GM13977 (cell line): Measurements from ENCODE around the gene RNU5D-1.
A peak's percentile ranks its signal among the peaks of the same experiment; 100 is the strongest.

Experiments
- DNase-seq: peaks from one replicate; pipeline ENCODE4 v3.0.0; 2012; ENCODE audit warnings: low spot score
- in situ Hi-C: fragments of 300-500 bp; cut with MboI; formaldehyde crosslinking; loops from one replicate; pipeline ENCODE4 v1.12.0; 2022; ENCODE audit warnings: low sequenced_read_pairs, low pct_unique_long_range_greater_than_20kb, mixed read lengths, inconsistent platforms; ENCODE audit not compliant: unreplicated experiment
- TF ChIP-seq, protein P1 (sequence below): IDR thresholded peaks from 2 replicates; pipeline ENCODE4 v1.5.1; 2012; ENCODE audit warnings: mild to moderate bottlenecking, control low read depth; ENCODE audit not compliant: insufficient read depth; ENCODE audit errors: extremely low read depth, missing control alignments

The RNU5D-1 gene

DNA sequence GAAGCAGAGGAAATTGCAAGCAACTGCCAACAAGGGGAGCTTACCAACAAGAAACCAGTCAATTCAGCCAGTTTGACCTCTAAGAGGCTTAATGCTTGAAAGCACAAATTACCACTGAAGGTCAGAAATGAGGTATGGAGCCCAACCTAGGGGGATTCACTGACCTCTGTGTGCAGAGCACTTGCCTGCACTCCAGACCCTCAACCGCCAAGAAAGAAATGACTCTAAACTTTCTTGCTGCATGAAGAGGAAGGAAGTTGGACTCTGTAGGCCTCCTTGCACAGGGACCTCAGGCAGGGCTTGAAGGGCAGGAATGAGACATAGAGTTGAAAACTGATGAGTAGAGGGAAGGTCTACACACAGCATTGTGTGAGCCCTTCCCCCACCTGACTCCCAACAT lies 46.4 kb downstream of the RNU5D-1 start:
- in situ Hi-C loops = no loop called here
- peak; percentile 63 for DNase-seq
- TF ChIP-seq, protein P1, sequence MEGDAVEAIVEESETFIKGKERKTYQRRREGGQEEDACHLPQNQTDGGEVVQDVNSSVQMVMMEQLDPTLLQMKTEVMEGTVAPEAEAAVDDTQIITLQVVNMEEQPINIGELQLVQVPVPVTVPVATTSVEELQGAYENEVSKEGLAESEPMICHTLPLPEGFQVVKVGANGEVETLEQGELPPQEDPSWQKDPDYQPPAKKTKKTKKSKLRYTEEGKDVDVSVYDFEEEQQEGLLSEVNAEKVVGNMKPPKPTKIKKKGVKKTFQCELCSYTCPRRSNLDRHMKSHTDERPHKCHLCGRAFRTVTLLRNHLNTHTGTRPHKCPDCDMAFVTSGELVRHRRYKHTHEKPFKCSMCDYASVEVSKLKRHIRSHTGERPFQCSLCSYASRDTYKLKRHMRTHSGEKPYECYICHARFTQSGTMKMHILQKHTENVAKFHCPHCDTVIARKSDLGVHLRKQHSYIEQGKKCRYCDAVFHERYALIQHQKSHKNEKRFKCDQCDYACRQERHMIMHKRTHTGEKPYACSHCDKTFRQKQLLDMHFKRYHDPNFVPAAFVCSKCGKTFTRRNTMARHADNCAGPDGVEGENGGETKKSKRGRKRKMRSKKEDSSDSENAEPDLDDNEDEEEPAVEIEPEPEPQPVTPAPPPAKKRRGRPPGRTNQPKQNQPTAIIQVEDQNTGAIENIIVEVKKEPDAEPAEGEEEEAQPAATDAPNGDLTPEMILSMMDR = no peak

DNA sequence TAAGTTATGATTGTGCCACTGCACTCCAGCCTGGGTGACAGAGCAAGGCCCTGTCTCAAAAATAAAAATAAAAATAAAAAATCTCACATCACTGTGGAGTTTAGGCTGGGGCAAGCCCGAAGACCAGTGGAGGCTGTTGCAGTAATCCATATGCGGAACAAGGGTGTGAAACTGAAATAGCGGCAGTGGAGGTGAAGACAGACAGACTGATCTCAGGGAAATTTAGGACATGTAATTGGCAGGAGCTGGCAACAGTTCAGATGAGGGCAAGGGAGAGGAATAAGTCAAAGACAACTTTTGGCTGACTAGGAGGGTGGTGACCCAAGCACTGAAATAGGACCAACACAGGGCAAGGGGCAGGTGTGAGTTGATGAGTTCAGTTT lies 48.1 kb downstream of the RNU5D-1 start:
- DNase-seq = no peak
- TF ChIP-seq, protein P1 = no peak
- in situ Hi-C loops = no loop called here

DNA sequence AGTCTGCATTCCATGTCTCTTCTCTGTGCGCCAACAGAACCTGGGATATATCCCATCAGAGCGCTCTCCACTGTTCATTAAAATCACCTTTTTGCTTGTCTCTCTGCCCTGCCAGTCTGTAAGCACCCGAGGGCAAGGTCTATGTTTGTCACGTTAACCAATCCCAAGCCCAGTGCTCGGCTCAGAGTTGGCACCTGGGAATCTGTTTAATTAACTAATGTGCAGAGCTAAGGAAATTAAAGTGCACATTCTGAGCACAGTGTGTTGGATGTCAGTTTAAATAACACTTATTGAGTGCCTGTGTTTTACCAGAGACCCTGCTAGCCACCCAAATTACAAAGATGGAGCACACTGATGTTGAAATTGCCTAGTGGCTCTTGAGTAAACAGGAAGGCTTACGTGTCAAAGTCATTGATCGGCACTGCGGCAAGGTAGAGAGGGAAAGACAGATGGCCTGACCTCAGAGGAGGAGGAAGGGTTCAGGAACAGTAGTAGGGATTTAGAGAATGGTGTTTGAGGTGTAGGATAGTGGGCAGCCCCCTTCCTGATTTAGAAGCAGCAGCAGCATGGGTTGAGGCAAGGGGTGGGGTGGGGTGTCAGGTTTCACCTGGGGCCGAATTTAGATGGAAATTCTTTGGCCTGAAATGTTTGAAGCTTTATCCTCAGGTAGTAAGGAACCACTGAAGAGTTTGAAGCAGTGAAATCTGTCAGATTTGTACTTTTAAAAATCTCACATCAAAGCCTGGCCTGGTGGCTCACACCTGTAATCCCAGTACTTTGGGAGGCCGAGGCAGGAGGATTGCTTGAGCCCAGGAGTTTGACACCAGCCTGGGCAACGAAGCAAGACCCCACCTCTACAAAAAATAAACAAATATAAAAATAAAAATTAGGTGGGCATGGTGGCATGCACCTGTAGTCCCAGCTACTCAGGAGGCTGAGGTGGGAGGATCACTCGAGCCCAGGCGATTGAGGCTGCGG lies 48.8 kb downstream of the RNU5D-1 start:
- DNase-seq = no peak
- TF ChIP-seq, protein P1 = no peak
- in situ Hi-C loops = no loop called here
